NT2/D1 (cell line): ENCODE data around the gene DNMT3A.
A peak's percentile ranks its signal among the peaks of the same experiment; 100 is the strongest.

Source experiments
- DNase-seq: peaks from one replicate; pipeline ENCODE4 v3.0.0-alpha.2; 2011; ENCODE audit warnings: low read depth, low spot score
- H3K27me3 ChIP-seq: 2 replicates; pipeline ENCODE4 v1.6.0; 2011; ENCODE audit warnings: mild to moderate bottlenecking; ENCODE audit not compliant: insufficient read length, insufficient read depth
- H3K36me3 ChIP-seq: 2 replicates; pipeline ENCODE4 v1.6.1; 2011; ENCODE audit warnings: mild to moderate bottlenecking, low read length, mixed read lengths; ENCODE audit not compliant: insufficient read depth, insufficient read length
- H3K4me1 ChIP-seq: 2 replicates; pipeline ENCODE4 v1.5.1; 2011; ENCODE audit not compliant: insufficient read depth, insufficient read length
- H3K4me3 ChIP-seq: 2 replicates; pipeline ENCODE4 v1.5.1; 2011; ENCODE audit warnings: low read depth; ENCODE audit not compliant: insufficient read length
- H3K9ac ChIP-seq: 2 replicates; pipeline ENCODE4 v1.6.0; 2011; ENCODE audit warnings: low read depth; ENCODE audit not compliant: insufficient read length
- H3K9me3 ChIP-seq: 2 replicates; pipeline ENCODE4 v1.5.1; 2011; ENCODE audit warnings: mild to moderate bottlenecking, low read length; ENCODE audit not compliant: insufficient read depth
- SUZ12 ChIP-seq: IDR thresholded peaks from 2 replicates; pipeline ENCODE4 v1.6.1; 2011; ENCODE audit not compliant: insufficient read length, insufficient read depth; ENCODE audit errors: extremely low read depth
- YY1 ChIP-seq: IDR thresholded peaks from 2 replicates; pipeline ENCODE4 v1.6.1; 2011; ENCODE audit not compliant: insufficient read length, insufficient read depth
- ZNF274 ChIP-seq: IDR thresholded peaks from 2 replicates; pipeline ENCODE4 v1.6.1; 2011; ENCODE audit warnings: mild to moderate bottlenecking, low read depth, low read length

The DNMT3A gene

DNA sequence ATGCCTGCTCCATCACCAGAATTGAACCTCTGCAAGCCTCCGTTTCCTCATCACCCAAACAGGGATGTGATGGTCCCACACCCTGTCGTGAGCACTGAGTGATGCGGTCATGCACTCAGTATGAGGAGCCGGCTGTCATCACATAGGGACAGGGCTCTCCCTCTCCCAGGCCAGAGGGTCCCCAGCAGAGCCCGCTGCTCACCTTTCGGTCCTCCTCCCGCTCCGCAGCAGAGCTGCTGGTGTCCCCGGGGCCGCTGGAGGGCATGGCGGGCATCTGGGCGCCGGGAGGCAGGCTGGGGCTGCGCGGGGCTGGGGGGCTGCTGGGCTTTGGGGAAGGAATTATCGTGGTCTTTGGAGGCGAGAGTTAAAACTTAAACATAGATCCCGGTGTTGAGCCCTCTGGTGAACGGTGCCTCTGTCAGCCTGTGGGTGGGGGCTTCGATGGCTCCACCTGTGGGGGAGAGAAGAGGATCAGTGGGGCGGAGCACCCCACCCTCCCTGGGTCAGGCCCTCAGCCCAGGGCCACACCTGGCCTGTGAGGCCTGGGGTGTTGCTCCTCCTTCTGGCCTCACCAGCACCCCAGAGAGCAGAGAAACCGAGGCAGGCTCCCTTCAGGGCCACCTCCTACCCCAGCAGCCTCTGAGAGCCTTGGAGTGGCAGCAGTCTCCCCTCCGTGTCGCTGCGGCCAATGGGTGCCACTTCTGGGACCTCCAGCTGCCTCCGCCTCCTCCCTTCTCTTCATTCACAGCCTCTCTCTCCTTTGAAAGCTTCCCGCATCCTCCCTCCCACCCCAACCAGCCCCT, 27.8 kb downstream of the DNMT3A start:
- Histone ChIP-seq H3K9ac (peak overlapping the region; percentile 56), H3K36me3 (no peaks in the 10 kb centered on the region), H3K4me1 (peaks cover 36% of the 10 kb centered on the region), H3K9me3 (no peaks in the 10 kb centered on the region), H3K27me3 (no peaks in the 10 kb centered on the region), H3K4me3 (no peak overlapping the region)
- DNase-seq: no peak
- TF ChIP-seq YY1 (no peak), SUZ12 (no peak), ZNF274 (no peak)

GRCh38 chr2:25312958-25313710, 28.6 kb downstream of the DNMT3A start:
- TF ChIP-seq SUZ12 (no peak), ZNF274 (no peak), YY1 (no peak)
- no peak for DNase-seq
- no peaks in the 10 kb centered on the region for H3K36me3 ChIP-seq
- peaks cover 36% of the 10 kb centered on the region for H3K4me1 ChIP-seq
- no peak overlapping the region for H3K9ac ChIP-seq
- no peaks in the 10 kb centered on the region for H3K27me3 ChIP-seq
- no peaks in the 10 kb centered on the region for H3K9me3 ChIP-seq
- H3K4me3 ChIP-seq: no peak overlapping the region

GRCh38 chr2:25311865-25312575, 29.7 kb downstream of the DNMT3A start:
- no peaks in the 10 kb centered on the region for H3K27me3 ChIP-seq
- no peaks in the 10 kb centered on the region for H3K36me3 ChIP-seq
- no peak overlapping the region for H3K4me3 ChIP-seq
- no peak for TF ChIP-seq SUZ12
- no peak for TF ChIP-seq ZNF274
- TF ChIP-seq YY1: no peak
- no peaks in the 10 kb centered on the region for H3K9me3 ChIP-seq
- peak overlapping the region; percentile 17 for H3K9ac ChIP-seq
- H3K4me1 ChIP-seq: peaks cover 36% of the 10 kb centered on the region
- DNase-seq: no peak

GRCh38 chr2:25310965-25311864, 30.5 kb downstream of the DNMT3A start:
- no peaks in the 10 kb centered on the region for H3K27me3 ChIP-seq
- no peak overlapping the region for H3K4me3 ChIP-seq
- no peaks in the 10 kb centered on the region for H3K36me3 ChIP-seq
- DNase-seq: no peak
- TF ChIP-seq SUZ12 (no peak), YY1 (no peak), ZNF274 (no peak)
- H3K9ac ChIP-seq: peak overlapping the region; percentile 21
- peaks cover 36% of the 10 kb centered on the region for H3K4me1 ChIP-seq
- H3K9me3 ChIP-seq: no peaks in the 10 kb centered on the region

- no peak for DNase-seq
- Histone ChIP-seq H3K36me3 (no peaks in the 10 kb centered on the region), H3K9ac (no peak overlapping the region), H3K27me3 (no peaks in the 10 kb centered on the region), H3K9me3 (no peaks in the 10 kb centered on the region), H3K4me3 (no peak overlapping the region), H3K4me1 (peaks cover 36% of the 10 kb centered on the region)
- no peak for TF ChIP-seq SUZ12
Measured at GRCh38 chr2:25310709-25310964, 31.1 kb downstream of the DNMT3A start.

- H3K9ac ChIP-seq: no peak overlapping the region
- no peaks in the 10 kb centered on the region for H3K9me3 ChIP-seq
- DNase-seq: peak; percentile 72
- no peak overlapping the region for H3K4me3 ChIP-seq
- TF ChIP-seq YY1 (no peak), SUZ12 (no peak), ZNF274 (no peak)
- no peaks in the 10 kb centered on the region for H3K27me3 ChIP-seq
- no peaks in the 10 kb centered on the region for H3K36me3 ChIP-seq
- peaks cover 32% of the 10 kb centered on the region for H3K4me1 ChIP-seq
Measured at GRCh38 chr2:25309402-25309801, 32.3 kb downstream of the DNMT3A start.
